Chondrocyte (in vitro differentiated cells): Measurements from ENCODE around the gene ALOX12B. TPM values are rescaled to one million over a fixed set of nuclear protein-coding genes. Genes with fewer than 3 reads are reported as not detected.

Experiments
- DNase-seq: peaks from one replicate; pipeline ENCODE4 v3.0.0; 2021; ENCODE audit warnings: mixed read lengths, low spot score
- H3K27ac Mint-ChIP-seq: one replicate; pipeline ENCODE4 v1.8.0; 2021; ENCODE audit warnings: mild to moderate bottlenecking, moderate library complexity, mixed read lengths; ENCODE audit not compliant: unreplicated experiment
- H3K27me3 Mint-ChIP-seq: 2 replicates; pipeline ENCODE4 v1.8.0; 2021; ENCODE audit warnings: low read depth, mixed read lengths
- H3K36me3 Mint-ChIP-seq: 2 replicates; pipeline ENCODE4 v1.8.0; 2021; ENCODE audit warnings: low read depth, mixed read lengths
- H3K4me1 Mint-ChIP-seq: 2 replicates; pipeline ENCODE4 v1.8.0; 2021; ENCODE audit warnings: low read depth, mild to moderate bottlenecking, mixed read lengths
- H3K4me3 Mint-ChIP-seq: one replicate; pipeline ENCODE4 v1.8.0; 2021; ENCODE audit warnings: mild to moderate bottlenecking, moderate library complexity, mixed read lengths; ENCODE audit not compliant: unreplicated experiment
- H3K9me3 Mint-ChIP-seq: 2 replicates; pipeline ENCODE4 v1.8.0; 2021; ENCODE audit warnings: low read depth, mixed read lengths
- total RNA-seq: library from RNA; stranded (reverse); gene quantifications from 3 replicates; pipeline ENCODE4 v1.2.1, GENCODE V29; 2021
- TF ChIP-seq, protein P1 (sequence below): fragments of 200-600 bp; sonication (generic); IDR thresholded peaks from 2 replicates; pipeline ENCODE4 v1.5.0; 2021; ENCODE audit warnings: antibody characterized with exemption, mild to moderate bottlenecking, moderate library complexity

ALOX12B gene
- total RNA-seq, 1 donor from 2014 or later = 0.17 TPM

DNA sequence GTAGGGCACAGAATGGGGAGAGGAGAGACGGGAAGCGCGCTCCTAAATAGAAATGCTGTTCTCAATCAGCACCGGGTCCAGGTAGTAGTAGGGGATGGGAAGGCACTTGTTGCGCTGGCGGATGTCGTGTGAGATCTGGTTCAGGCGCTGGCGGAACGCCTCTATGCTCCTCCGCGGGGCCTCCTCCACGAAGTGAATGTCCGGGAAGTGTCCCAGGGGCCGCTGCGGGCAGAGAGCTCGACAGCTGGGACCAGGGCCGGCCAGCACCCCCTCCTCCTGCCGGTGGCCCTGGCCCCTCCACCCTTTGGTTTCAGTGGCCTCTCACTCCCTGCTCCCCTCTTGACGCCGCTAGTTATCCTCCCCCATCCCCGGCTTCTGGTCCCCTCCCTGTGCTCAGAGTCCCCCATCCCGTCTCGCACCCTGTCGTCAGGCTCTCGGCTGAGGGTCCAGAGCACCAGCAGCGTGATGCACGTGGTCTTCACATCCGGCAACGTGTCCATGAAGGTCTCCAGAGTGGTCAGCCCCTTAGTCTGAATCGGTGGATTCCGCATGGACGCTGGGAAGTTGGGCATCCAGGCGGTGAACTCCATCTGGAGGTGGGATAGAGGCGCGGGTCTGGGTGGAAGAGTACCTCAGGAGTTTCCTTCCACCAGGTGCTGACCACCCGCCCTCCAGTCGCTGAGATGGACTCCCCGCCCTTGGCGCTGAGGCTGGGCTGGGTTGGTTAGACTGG is 14.6 kb downstream of the ALOX12B start:
- H3K27me3 Mint-ChIP-seq = peaks cover 72% of the 10 kb centered on the region
- TF ChIP-seq, protein P1, sequence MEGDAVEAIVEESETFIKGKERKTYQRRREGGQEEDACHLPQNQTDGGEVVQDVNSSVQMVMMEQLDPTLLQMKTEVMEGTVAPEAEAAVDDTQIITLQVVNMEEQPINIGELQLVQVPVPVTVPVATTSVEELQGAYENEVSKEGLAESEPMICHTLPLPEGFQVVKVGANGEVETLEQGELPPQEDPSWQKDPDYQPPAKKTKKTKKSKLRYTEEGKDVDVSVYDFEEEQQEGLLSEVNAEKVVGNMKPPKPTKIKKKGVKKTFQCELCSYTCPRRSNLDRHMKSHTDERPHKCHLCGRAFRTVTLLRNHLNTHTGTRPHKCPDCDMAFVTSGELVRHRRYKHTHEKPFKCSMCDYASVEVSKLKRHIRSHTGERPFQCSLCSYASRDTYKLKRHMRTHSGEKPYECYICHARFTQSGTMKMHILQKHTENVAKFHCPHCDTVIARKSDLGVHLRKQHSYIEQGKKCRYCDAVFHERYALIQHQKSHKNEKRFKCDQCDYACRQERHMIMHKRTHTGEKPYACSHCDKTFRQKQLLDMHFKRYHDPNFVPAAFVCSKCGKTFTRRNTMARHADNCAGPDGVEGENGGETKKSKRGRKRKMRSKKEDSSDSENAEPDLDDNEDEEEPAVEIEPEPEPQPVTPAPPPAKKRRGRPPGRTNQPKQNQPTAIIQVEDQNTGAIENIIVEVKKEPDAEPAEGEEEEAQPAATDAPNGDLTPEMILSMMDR = no peak
- peaks cover 3% of the 10 kb centered on the region for H3K36me3 Mint-ChIP-seq
- no peaks in the 10 kb centered on the region for H3K9me3 Mint-ChIP-seq
- H3K4me3 Mint-ChIP-seq = peak overlapping the region; percentile 33
- H3K27ac Mint-ChIP-seq = no peak overlapping the region
- peak; percentile 62 for DNase-seq
- H3K4me1 Mint-ChIP-seq = peaks cover 22% of the 10 kb centered on the region

DNA sequence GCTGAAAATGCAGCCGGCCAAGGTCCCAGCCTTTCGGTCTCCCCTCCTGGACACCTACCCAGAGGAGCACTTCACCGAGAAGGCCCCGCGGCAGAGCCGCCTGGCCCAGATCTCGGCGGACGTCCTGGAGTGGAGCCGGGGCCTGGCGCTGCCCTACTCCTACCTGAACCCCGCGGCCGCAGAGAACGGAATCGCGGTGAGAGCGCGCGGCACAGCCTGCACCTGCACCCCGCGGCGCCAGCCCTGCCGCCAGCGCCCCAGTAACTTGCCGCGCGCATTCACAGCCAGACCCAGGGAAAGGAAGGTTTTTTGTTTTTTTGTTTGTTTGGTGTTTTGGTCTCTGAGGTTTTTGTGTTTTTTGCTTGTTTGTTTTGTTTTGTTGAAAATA is 15.2 kb downstream of the ALOX12B start:
- DNase-seq = no peak
- Mint-ChIP-seq H3K27ac (no peak overlapping the region), H3K4me1 (peaks cover 22% of the 10 kb centered on the region)

DNA sequence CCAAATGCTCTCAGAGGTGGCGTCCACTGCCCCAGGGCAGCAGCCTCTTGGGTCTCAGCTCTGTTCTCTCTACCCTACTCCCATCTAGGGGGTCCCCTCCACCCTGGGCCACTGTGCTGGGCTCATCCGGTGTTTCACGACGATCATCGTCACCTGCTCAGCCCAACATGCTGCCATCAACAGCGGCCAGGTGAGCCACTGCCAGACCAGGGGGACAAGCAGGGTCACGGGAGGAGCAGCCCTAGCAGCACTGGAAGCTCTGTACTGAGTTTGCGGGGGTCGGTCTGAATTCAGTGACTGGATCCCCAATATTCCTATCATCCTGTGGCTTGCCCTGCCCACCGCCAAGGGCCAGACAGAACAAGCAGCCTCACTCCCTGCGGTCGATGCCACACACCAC is 16.0 kb downstream of the ALOX12B start:
- DNase-seq = no peak
- H3K4me1 Mint-ChIP-seq = peaks cover 22% of the 10 kb centered on the region
- H3K9me3 Mint-ChIP-seq = no peaks in the 10 kb centered on the region
- no peak overlapping the region for H3K4me3 Mint-ChIP-seq
- peaks cover 72% of the 10 kb centered on the region for H3K27me3 Mint-ChIP-seq
- H3K27ac Mint-ChIP-seq = no peak overlapping the region
- TF ChIP-seq, protein P1 = no peak
- peaks cover 3% of the 10 kb centered on the region for H3K36me3 Mint-ChIP-seq

More for the DNA sequence above, 15.2 kb downstream of the ALOX12B start:
- Mint-ChIP-seq H3K36me3 (peaks cover 3% of the 10 kb centered on the region), H3K4me3 (peak overlapping the region; percentile 15), H3K27me3 (peaks cover 72% of the 10 kb centered on the region), H3K9me3 (no peaks in the 10 kb centered on the region)
- TF ChIP-seq, protein P1 = no peak

DNA sequence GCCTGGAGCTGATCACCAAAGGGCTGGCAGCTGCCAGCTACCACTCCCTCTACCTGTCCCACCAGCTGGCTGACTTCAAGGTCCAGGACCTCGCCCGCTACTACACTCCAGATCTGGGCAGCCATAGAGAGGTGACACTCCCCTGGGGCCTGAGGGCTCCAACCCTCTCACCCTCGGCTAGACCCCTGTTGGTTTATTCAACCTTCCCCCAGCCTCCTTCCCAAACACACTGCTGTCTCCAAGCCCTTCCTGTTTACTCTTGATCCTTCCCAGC is 18.0 kb downstream of the ALOX12B start:
- Mint-ChIP-seq H3K36me3 (peaks cover 3% of the 10 kb centered on the region), H3K9me3 (no peaks in the 10 kb centered on the region), H3K4me3 (no peak overlapping the region), H3K27ac (no peak overlapping the region), H3K27me3 (peaks cover 63% of the 10 kb centered on the region), H3K4me1 (peaks cover 21% of the 10 kb centered on the region)
- no peak for DNase-seq
- TF ChIP-seq, protein P1 = no peak

- no peak for DNase-seq
- H3K27me3 Mint-ChIP-seq = peaks cover 61% of the 10 kb centered on the region
- peaks cover 3% of the 10 kb centered on the region for H3K36me3 Mint-ChIP-seq
- peaks cover 15% of the 10 kb centered on the region for H3K4me1 Mint-ChIP-seq
- no peak overlapping the region for H3K27ac Mint-ChIP-seq
- H3K9me3 Mint-ChIP-seq = no peaks in the 10 kb centered on the region
- H3K4me3 Mint-ChIP-seq = no peak overlapping the region
- TF ChIP-seq, protein P1 = no peak
Observed at GRCh38 chr17:8068736-8069586, 18.6 kb downstream of the ALOX12B start.
